CD4-positive, alpha-beta T cell treated with Interleukin-4 for 1 hour (primary cell): ENCODE results near the gene SNX10.

Source experiments
- DNase-seq, 2 donors: peaks; one replicate each; pipeline ENCODE4 v3.0.0-alpha.2; 2020 to 2022

The SNX10 gene

GRCh38 chr7:26305090-26305868 is 13.6 kb downstream of the SNX10 start:
- peak; percentile 28 to 62 for DNase-seq

GRCh38 chr7:26305869-26306665 is 14.4 kb downstream of the SNX10 start:
- no peak for DNase-seq

GRCh38 chr7:26306790-26307189 is 15.1 kb downstream of the SNX10 start:
- DNase-seq, result no peak

GRCh38 chr7:26307226-26307625 is 15.6 kb downstream of the SNX10 start:
- peak in 1 of 2 donors; percentile 57 for DNase-seq

- DNase-seq, result no peak
Observed at GRCh38 chr7:26307791-26308190, 16.1 kb downstream of the SNX10 start.

- no peak for DNase-seq
Observed at GRCh38 chr7:26308551-26308950, 16.9 kb downstream of the SNX10 start.

- no peak for DNase-seq
Observed at GRCh38 chr7:26309089-26309488, 17.4 kb downstream of the SNX10 start.

GRCh38 chr7:26311798-26312197 is 20.1 kb downstream of the SNX10 start:
- DNase-seq, result no peak

GRCh38 chr7:26317211-26317610 is 25.5 kb downstream of the SNX10 start:
- DNase-seq, result no peak

- DNase-seq, result no peak
Observed at GRCh38 chr7:26318921-26319320, 27.3 kb downstream of the SNX10 start.

GRCh38 chr7:26319636-26320035 is 28.0 kb downstream of the SNX10 start:
- no peak for DNase-seq

GRCh38 chr7:26320878-26321277 is 29.2 kb downstream of the SNX10 start:
- DNase-seq, result no peak

GRCh38 chr7:26321435-26321834 is 29.8 kb downstream of the SNX10 start:
- DNase-seq, result no peak

GRCh38 chr7:26326211-26326610 is 34.5 kb downstream of the SNX10 start:
- no peak for DNase-seq

- DNase-seq, result no peak
Observed at GRCh38 chr7:26328498-26329390, 37.1 kb downstream of the SNX10 start.

- peak in 1 of 2 donors; percentile 55 for DNase-seq
Observed at GRCh38 chr7:26329520-26330255, 38.0 kb downstream of the SNX10 start.

GRCh38 chr7:26331113-26331512 is 39.5 kb downstream of the SNX10 start:
- DNase-seq, result no peak

GRCh38 chr7:26331789-26332188 is 40.1 kb downstream of the SNX10 start:
- DNase-seq, result no peak

GRCh38 chr7:26332698-26333097 is 41.0 kb downstream of the SNX10 start:
- DNase-seq, result no peak

GRCh38 chr7:26334166-26334859 is 42.7 kb downstream of the SNX10 start:
- no peak for DNase-seq

- no peak for DNase-seq
Observed at GRCh38 chr7:26337232-26337865, 45.7 kb downstream of the SNX10 start.
